Fibroblast of lung (primary cell): ENCODE results near the gene CAMTA1. TPM values are rescaled to one million over a fixed set of nuclear protein-coding genes. Genes with fewer than 3 reads are reported as not detected.

Experiments used
- DNase-seq, 2 donors: peaks; one replicate each; pipeline versions ENCODE4 v3.0.0 to v3.0.0-alpha.2; 2010; ENCODE audit warnings: low read depth in 2 of 2
- H2AFZ ChIP-seq: 2 replicates; pipeline ENCODE4 v1.5.1; 2012; ENCODE audit warnings: low read length, control low read depth, inconsistent platforms
- H3K27ac ChIP-seq: 2 replicates; pipeline ENCODE4 v1.5.1; 2011; ENCODE audit warnings: low read length, control low read depth; ENCODE audit not compliant: insufficient read depth
- H3K27me3 ChIP-seq: 2 replicates; pipeline ENCODE4 v1.5.1; 2011; ENCODE audit warnings: mild to moderate bottlenecking, low read length; ENCODE audit not compliant: control insufficient read depth, insufficient read depth
- H3K36me3 ChIP-seq: 2 replicates; pipeline ENCODE4 v1.5.1; 2011; ENCODE audit warnings: low read length; ENCODE audit not compliant: control insufficient read depth, insufficient read depth
- H3K4me1 ChIP-seq: 2 replicates; pipeline ENCODE4 v1.5.1; 2011; ENCODE audit warnings: low read length; ENCODE audit not compliant: control insufficient read depth, insufficient read depth; ENCODE audit errors: extremely low read depth
- H3K4me2 ChIP-seq: 2 replicates; pipeline ENCODE4 v1.5.1; 2011; ENCODE audit warnings: low read length, control low read depth; ENCODE audit not compliant: insufficient read depth; ENCODE audit errors: extremely low read depth
- H3K4me3 ChIP-seq, 4 experiments: fragments of 200-600 bp in 1 of 4; sonication (generic) in 1 of 4; replicated peaks in 1 of 4; 2 replicates each; pipeline ENCODE4 v1.5.1; 2011 to 2016; ENCODE audit warnings: low read length in 4 of 4, low read depth in 3 of 4, mild to moderate bottlenecking in 3 of 4, control low read depth in 2 of 4, inconsistent platforms in 1 of 4, mixed read lengths in 1 of 4; ENCODE audit not compliant: insufficient read depth in 1 of 4; ENCODE audit errors: control extremely low read depth in 1 of 4
- H3K79me2 ChIP-seq: 2 replicates; pipeline ENCODE4 v1.5.1; 2012; ENCODE audit warnings: mild to moderate bottlenecking, low read length, inconsistent platforms; ENCODE audit not compliant: control insufficient read depth, insufficient read depth
- H3K9ac ChIP-seq: 2 replicates; pipeline ENCODE4 v1.5.1; 2011; ENCODE audit warnings: mild to moderate bottlenecking, low read length, control low read depth; ENCODE audit not compliant: insufficient read depth
- H3K9me3 ChIP-seq: 2 replicates; pipeline ENCODE4 v1.5.1; 2012; ENCODE audit warnings: low read depth, low read length; ENCODE audit not compliant: control insufficient read depth, insufficient read depth
- H4K20me1 ChIP-seq: 2 replicates; pipeline ENCODE4 v1.5.1; 2011; ENCODE audit warnings: low read length; ENCODE audit not compliant: control insufficient read depth, insufficient read depth; ENCODE audit errors: extremely low read depth
- EZH2 ChIP-seq: IDR thresholded peaks from 2 replicates; pipeline ENCODE4 v1.5.1; 2012; ENCODE audit warnings: low read length, control low read depth, mild to moderate bottlenecking; ENCODE audit errors: missing control alignments
- polyA plus RNA-seq, 2 donors: library from polyadenylated mRNA; depleted of rRNA in 1 of 2; stranded (reverse) in 1 of 2; unstranded in 1 of 2; fragments of >200 nt; gene quantifications; 2 replicates each; pipeline ENCODE4 v1.2.1, GENCODE V29; 2011 to 2012; ENCODE audit warnings: missing spikeins in 1 of 2
- total RNA-seq: library from RNA; depleted of rRNA; stranded (reverse); fragments of >200 nt; gene quantifications from 2 replicates; pipeline ENCODE4 v1.2.1, GENCODE V29; 2014
- TF ChIP-seq, protein P1 (sequence below), 2 donors: IDR thresholded peaks in 1 of 2; conservative IDR thresholded peaks in 1 of 2; 1 replicate in 1 of 2; 2 replicates in 1 of 2; pipeline ENCODE4 v1.5.1; 2011 to 2012; ENCODE audit warnings: low read length in 2 of 2, control low read depth in 1 of 2, inconsistent platforms in 1 of 2, low read depth in 1 of 2, mild to moderate bottlenecking in 1 of 2

The CAMTA1 gene
- total and polyA plus RNA-seq, 2 donors (not counting 1 experiment from before 2014, with no cell fraction given), result 47.6 to 86.0 TPM

DNA sequence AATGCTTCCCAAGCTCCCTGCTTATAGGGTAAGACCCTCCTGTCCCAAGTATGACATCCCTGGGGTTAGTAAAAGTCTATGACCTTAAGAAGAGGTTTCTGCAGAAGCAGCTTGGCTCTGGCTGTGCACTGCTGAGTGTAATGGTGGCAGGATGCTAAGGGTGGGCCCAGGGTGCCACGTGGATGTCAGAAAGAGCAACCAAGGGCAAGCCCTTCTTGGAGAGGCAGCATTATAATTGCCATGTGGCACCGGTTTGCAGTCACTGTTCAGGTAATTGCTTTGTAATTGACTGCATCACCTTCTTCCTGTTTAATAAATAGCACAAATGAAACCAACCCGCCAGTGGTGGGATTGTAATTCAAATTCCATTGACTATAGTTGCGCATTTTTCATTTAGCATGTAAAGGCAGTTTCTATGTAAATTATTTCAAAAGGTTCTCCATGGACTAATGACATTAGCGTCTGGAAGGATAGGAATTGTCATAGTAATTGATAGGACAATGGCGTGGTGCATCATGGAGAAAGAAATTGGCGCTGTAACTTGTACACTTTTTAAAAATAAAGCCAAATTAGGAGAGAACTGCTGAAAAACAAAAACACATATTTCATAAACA lies 495.2 kb downstream of the CAMTA1 start:
- H3K4me1 ChIP-seq, result peaks cover 21% of the 10 kb centered on the region

DNA sequence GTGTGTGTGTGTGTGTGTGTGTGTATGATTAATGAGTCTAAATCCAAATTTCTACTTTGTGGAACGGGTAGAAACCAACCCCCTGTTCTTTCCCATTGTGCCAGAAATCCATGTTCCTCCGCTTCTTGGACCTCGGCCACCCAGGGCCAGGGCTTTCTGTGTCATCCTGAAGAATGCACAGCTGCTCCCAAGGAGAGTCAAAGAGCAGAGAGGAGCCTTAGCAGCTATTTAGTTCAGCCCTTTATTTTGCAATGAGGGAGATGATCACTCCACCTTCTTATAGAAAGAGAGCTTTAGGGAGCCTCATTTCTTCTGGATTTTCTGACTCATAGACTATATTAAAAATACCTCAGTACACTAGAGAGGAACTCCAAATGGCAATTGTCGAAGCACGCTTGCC lies 496.6 kb downstream of the CAMTA1 start:
- Histone ChIP-seq H3K4me1 (peaks cover 21% of the 10 kb centered on the region), H3K4me3 (no peak overlapping the region), H2AFZ (no peak overlapping the region), H3K9me3 (no peaks in the 10 kb centered on the region), H3K27ac (peak overlapping the region; percentile 38), H3K4me2 (no peak overlapping the region), H3K36me3 (no peaks in the 10 kb centered on the region), H3K79me2 (no peaks in the 10 kb centered on the region), H4K20me1 (no peaks in the 10 kb centered on the region), H3K27me3 (no peaks in the 10 kb centered on the region), H3K9ac (no peak overlapping the region)
- DNase-seq, result peak; percentile 89 to 96
- no peak for TF ChIP-seq EZH2
- TF ChIP-seq, protein P1, sequence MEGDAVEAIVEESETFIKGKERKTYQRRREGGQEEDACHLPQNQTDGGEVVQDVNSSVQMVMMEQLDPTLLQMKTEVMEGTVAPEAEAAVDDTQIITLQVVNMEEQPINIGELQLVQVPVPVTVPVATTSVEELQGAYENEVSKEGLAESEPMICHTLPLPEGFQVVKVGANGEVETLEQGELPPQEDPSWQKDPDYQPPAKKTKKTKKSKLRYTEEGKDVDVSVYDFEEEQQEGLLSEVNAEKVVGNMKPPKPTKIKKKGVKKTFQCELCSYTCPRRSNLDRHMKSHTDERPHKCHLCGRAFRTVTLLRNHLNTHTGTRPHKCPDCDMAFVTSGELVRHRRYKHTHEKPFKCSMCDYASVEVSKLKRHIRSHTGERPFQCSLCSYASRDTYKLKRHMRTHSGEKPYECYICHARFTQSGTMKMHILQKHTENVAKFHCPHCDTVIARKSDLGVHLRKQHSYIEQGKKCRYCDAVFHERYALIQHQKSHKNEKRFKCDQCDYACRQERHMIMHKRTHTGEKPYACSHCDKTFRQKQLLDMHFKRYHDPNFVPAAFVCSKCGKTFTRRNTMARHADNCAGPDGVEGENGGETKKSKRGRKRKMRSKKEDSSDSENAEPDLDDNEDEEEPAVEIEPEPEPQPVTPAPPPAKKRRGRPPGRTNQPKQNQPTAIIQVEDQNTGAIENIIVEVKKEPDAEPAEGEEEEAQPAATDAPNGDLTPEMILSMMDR (conservative IDR thresholded peaks at IDR 0.05 in 1 of 2, IDR thresholded peaks at IDR 0.05 in 1 of 2; ENCODE audit: low read depth in 1 of 2, low read length in 2 of 2), result no peak

More for the DNA sequence above, 495.2 kb downstream of the CAMTA1 start:
- Histone ChIP-seq H3K4me2 (no peak overlapping the region), H3K36me3 (no peaks in the 10 kb centered on the region), H3K9ac (no peak overlapping the region), H4K20me1 (no peaks in the 10 kb centered on the region), H3K27ac (no peak overlapping the region), H3K4me3 (no peak overlapping the region), H2AFZ (no peak overlapping the region), H3K79me2 (no peaks in the 10 kb centered on the region), H3K9me3 (no peaks in the 10 kb centered on the region), H3K27me3 (no peaks in the 10 kb centered on the region)
- TF ChIP-seq, protein P1 (conservative IDR thresholded peaks at IDR 0.05 in 1 of 2, IDR thresholded peaks at IDR 0.05 in 1 of 2; ENCODE audit: low read depth in 1 of 2, low read length in 2 of 2), result no peak
- no peak for TF ChIP-seq EZH2
- DNase-seq, result no peak

DNA sequence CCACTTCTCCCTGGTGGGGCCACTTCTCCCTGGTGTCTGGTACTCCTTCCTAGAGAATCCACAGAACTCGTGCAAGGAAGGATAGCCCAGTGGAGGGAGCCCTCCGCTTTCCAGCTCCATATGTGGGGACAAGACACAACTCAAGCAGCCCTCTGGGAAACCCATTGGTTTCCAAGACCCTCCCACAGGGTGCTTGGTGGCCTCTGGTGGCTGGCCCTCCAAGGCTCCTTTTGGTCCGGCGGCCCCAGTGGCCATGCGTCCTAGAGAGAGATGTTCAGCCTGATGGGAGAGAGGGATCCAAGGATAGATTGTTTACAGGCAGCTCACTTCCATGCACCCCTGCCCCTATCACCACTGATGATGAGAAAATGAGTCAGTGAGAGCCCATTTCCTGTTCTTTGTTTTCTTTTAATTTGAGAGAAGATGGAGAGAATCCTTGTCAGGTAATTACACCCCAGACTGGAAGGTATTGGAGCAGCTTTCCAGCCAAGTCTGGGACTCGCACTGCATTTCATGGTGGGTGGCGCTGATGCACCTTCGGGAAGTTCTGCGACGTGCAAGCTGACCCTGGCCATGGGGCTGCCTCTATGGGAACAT lies 499.7 kb downstream of the CAMTA1 start:
- no peaks in the 10 kb centered on the region for H3K9me3 ChIP-seq
- H3K27me3 ChIP-seq, result no peaks in the 10 kb centered on the region
- H3K36me3 ChIP-seq, result no peaks in the 10 kb centered on the region
- H2AFZ ChIP-seq, result no peak overlapping the region
- DNase-seq, result peak in 1 of 2 donors; percentile 50
- TF ChIP-seq EZH2, result no peak
- TF ChIP-seq, protein P1 (conservative IDR thresholded peaks at IDR 0.05 in 1 of 2, IDR thresholded peaks at IDR 0.05 in 1 of 2; ENCODE audit: low read depth in 1 of 2, low read length in 2 of 2), result no peak
- H3K27ac ChIP-seq, result no peak overlapping the region
- H3K4me3 ChIP-seq, result no peak overlapping the region
- H4K20me1 ChIP-seq, result no peaks in the 10 kb centered on the region
- H3K79me2 ChIP-seq, result no peaks in the 10 kb centered on the region
- H3K9ac ChIP-seq, result no peak overlapping the region
- H3K4me2 ChIP-seq, result no peak overlapping the region
- peaks cover 14% of the 10 kb centered on the region for H3K4me1 ChIP-seq
